ENCODE measurements around the gene TMEM33. TPM values are rescaled to one million over a fixed set of nuclear protein-coding genes. Genes with fewer than 3 reads are reported as not detected.

The TMEM33 gene
- total and polyA plus RNA-seq, 2 of the 8 experiments (the other 6 are each of a cell fraction or from before 2014, with no cell fraction given) = 72.5 to 94.4 TPM

DNA sequence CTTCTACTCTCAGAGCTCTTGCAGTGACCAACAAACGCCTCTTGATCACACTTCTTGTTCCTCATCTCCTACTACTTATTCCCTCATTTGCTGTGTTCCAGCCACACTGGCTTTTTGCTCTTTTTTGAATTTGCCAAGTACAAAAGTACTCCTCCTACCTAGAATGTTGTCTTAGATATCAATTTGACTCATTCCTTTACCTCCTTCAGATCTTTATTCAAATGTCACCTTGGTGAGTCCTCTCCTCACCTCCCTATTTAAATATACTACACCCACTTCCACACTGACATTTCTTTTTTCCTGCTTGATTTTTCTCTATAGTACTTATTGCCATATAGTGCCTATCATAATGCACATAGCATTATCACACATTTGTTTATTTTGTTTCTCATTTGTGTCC, 40.1 kb downstream of the TMEM33 start:
- DNase-seq (ENCODE audit: low read depth in 1 of 2, low spot score in 2 of 2) (no peak), FAIRE-seq (no peak)
- H3K36me3 ChIP-seq (ENCODE audit: control insufficient read depth in 2 of 4, insufficient read depth in 4 of 4, low read length in 3 of 4) = no peaks in the 10 kb centered on the region
- no peak for TF ChIP-seq ATF3 (IDR thresholded peaks at IDR 0.05; ENCODE audit: insufficient read depth, low read depth, low read length)
- no peak overlapping the region for H3K14ac ChIP-seq (ENCODE audit: insufficient read length)
- 94% methylated on average over 1 of the region's 1 CpG; no CpG with 5 or more reads in 1 of the 2 experiments for WGBS, 2 experiments (ENCODE audit: extremely low coverage in 1 of 2, insufficient coverage in 1 of 2, insufficient read length in 1 of 2, insufficient replicate concordance in 2 of 2, low coverage in 1 of 2, low lambda C conversion rate in 2 of 2, missing lambda C conversion rate in 1 of 2)
- H3K79me1 ChIP-seq (ENCODE audit: low read depth, low read length) = no peaks in the 10 kb centered on the region
- no peak overlapping the region for H3K4ac ChIP-seq (replicated peaks; ENCODE audit: insufficient read length, low read depth, low read length)
- no peak overlapping the region for H4K8ac ChIP-seq (ENCODE audit: extremely low read depth, insufficient read depth, low read length)
- H2BK120ac ChIP-seq (replicated peaks; ENCODE audit: low read depth, low read length) = no peak overlapping the region
- peaks cover 0 to 9% of the 10 kb centered on the region in 2 experiments; a peak in 1 of 4 replicates for H3K9me3 ChIP-seq (ENCODE audit: insufficient read depth in 2 of 2, low read depth in 1 of 2, low read length in 1 of 2)
- no peaks in the 10 kb centered on the region for H3K27me3 ChIP-seq (replicated peaks in 1 of 4; ENCODE audit: control insufficient read depth in 3 of 4, extremely low read depth in 1 of 4, insufficient read depth in 3 of 4, low read length in 3 of 4)
- no peak overlapping the region for H4K91ac ChIP-seq (replicated peaks; ENCODE audit: insufficient read length, low read length)
- H3K27ac ChIP-seq (ENCODE audit: low read depth, low read length) = no peak overlapping the region
- no peak overlapping the region for H2BK15ac ChIP-seq (ENCODE audit: low read length)
- H2BK20ac ChIP-seq (ENCODE audit: low read length) = no peak overlapping the region
- H4K20me1 ChIP-seq (replicated peaks in 1 of 2; ENCODE audit: control insufficient read depth in 1 of 2, insufficient read depth in 2 of 2, low read length in 2 of 2) = no peaks in the 10 kb centered on the region
- H3K56ac ChIP-seq (replicated peaks; ENCODE audit: insufficient read length, low read depth, low read length) = no peak overlapping the region
- no peak overlapping the region for H2BK12ac ChIP-seq (ENCODE audit: low read depth, low read length)
- no peak overlapping the region for H4K5ac ChIP-seq (ENCODE audit: insufficient read length, low read depth, low read length)
- ChIA-PET CTCF (ENCODE audit: partially characterized antibody) (interaction anchor here (1.0 to 2.1 kb wide), 3 partner anchors 12 to 18 kb away, joined by 3 to 11 read pairs (median 5); no protein-coding TSS in a partner anchor), POLR2A (ENCODE audit: partially characterized antibody) (interaction anchor here (3.4 kb wide), 1 partner anchor 9 kb away, joined by 17 read pairs; no protein-coding TSS in a partner anchor)
- no peak overlapping the region for H2AFZ ChIP-seq (ENCODE audit: low read length)
- H3K4me2 ChIP-seq (ENCODE audit: insufficient read depth in 1 of 2, low read depth in 2 of 2, low read length in 2 of 2) = no peak overlapping the region
- no peak overlapping the region for H3K18ac ChIP-seq (ENCODE audit: extremely low read depth, low read length)
- no peak overlapping the region for H3K23ac ChIP-seq (ENCODE audit: insufficient read length)
- no peaks in the 10 kb centered on the region for H3K79me2 ChIP-seq (ENCODE audit: control insufficient read depth in 1 of 2, insufficient read depth in 2 of 2, low read length in 2 of 2)
- H3K4me3 ChIP-seq (ENCODE audit: extremely low read depth in 1 of 4, insufficient read depth in 2 of 4, low read depth in 3 of 4, low read length in 4 of 4) = no peak overlapping the region
- H3K9ac ChIP-seq (replicated peaks in 1 of 4; ENCODE audit: extremely low read depth in 1 of 4, low read depth in 3 of 4, low read length in 3 of 4) = no peak overlapping the region
- peaks cover 2% of the 10 kb centered on the region; the same call in 1 of the 2 replicates for H3K23me2 ChIP-seq (ENCODE audit: low read depth, low read length)
- no peak overlapping the region for H2BK5ac ChIP-seq (ENCODE audit: low read depth, low read length)
- no peak overlapping the region for H2AK5ac ChIP-seq (ENCODE audit: low read depth, low read length)
- H3K4me1 ChIP-seq (replicated peaks in 1 of 4; ENCODE audit: control insufficient read depth in 3 of 4, insufficient read depth in 4 of 4, low read length in 3 of 4) = peaks cover 0 to 4% (median 0%) of the 10 kb centered on the region in 4 experiments; a peak in 2 of 7 replicates

Measured in H1 (cell line).